ELF-1 (cell line): Measurements from ENCODE around the gene GNA14.
"Not testable (repeated sequence)": the region's sequence is repeated elsewhere in the genome, so short reads cannot be mapped to it uniquely, and the experiment has no call there.

Experiments used
- DNase-seq: peaks from one replicate; pipeline ENCODE4 v3.0.0-alpha.2; 2016; ENCODE audit warnings: low read depth, low spot score

Gene GNA14

DNA sequence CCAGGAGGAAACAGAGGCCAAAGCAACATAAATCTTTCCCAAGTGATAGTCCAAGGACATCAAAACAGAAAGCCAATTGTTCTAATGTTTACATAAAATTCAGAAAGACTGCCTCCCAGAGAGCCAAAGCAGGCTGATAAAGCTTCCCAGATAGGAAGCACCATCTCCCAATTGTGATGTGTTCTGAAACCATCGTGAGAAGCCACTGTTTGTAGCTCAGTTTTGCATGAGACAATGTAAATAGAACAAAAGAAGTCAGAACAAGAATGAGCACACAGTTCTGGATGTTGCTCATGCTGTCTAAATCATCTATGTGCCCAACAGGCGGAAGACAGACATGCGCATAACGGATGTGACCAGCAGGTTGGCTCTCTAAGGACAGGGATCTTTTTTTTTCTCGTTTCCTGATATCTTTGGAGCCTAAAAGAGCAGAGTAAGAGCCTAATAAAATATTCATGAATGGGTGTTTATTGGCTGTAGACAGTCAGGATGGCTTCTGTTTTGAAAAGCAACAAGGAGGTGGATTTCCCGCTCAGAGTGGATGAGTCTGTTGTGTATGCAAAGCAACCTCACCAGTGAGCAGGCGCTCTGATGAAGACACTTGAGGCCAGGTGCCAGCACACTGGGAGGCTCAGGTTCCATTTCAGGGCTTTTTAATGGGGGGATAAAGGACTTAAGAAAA, 113.6 kb downstream of the GNA14 start:
- DNase-seq, result peak; percentile 76

GRCh38 chr9:77533671-77534070, 114.5 kb downstream of the GNA14 start:
- DNase-seq, result no peak

GRCh38 chr9:77532607-77533006, 115.5 kb downstream of the GNA14 start:
- DNase-seq, result no peak

DNA sequence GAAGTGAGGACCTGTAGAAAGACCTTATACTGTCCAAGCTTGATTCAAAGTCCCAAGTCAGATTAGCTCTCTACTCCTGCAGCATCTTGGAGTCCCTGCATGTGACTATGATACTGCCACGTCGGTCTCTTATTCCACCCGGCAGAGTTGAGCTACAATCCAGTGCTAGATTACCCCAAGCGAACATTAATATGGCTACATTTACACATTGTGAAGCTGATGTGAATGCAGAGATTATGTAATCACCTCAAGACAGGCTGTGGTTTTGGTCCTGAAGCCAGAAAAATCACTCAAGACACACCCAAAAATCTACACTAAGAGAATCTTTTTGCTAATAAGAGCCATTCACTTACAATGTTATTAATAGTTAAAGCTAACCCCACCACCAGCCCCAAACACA, 116.7 kb downstream of the GNA14 start:
- no peak for DNase-seq

- DNase-seq, result no peak
Measured at GRCh38 chr9:77523891-77524290, 124.2 kb downstream of the GNA14 start.

- DNase-seq, result no peak
Measured at GRCh38 chr9:77521091-77521490, 127.0 kb downstream of the GNA14 start.

GRCh38 chr9:77518688-77519087, 129.4 kb downstream of the GNA14 start:
- DNase-seq, result no peak

GRCh38 chr9:77516781-77517180, 131.3 kb downstream of the GNA14 start:
- DNase-seq, result no peak

DNA sequence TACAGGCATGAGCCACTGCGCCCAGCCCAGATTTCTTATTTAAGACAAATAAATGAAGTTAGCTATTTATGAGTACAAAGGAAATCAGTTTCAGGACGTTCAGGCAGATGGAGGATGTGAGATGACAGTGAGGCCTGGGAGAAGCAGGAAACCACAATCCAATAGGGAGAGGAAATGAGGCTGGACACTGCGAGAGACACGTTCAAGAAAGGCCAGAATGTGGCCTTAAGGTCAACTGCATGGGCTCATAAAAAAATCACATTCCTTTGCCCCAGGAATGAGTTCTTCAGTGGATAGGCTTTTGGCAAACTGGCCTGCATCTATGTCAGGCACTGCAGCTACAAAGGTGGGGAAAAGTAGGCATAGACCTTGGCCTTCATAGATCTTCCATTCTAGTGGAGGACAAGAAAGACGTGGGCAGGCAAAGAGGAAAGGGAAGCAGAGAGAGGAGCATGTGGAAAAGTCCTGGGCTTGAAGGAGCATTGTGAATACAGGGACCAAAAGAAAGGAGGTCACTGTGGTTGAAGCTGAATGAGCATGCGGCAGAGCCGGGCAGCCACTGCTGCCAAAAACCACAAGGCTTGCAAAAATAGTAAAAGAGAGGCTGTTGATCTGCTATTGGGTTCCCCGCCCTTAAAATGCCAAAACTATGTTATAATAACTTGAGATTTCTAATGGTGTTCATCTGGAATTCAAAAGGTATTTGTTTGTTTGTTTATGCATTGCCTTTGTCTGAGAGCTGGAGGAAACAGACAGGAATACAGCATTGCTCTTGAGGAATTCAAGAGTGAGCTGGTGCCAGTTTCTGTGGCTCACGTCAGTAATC, 133.0 kb downstream of the GNA14 start:
- DNase-seq, result no peak

- no peak for DNase-seq
Measured at GRCh38 chr9:77513457-77513856, 134.7 kb downstream of the GNA14 start.

DNA sequence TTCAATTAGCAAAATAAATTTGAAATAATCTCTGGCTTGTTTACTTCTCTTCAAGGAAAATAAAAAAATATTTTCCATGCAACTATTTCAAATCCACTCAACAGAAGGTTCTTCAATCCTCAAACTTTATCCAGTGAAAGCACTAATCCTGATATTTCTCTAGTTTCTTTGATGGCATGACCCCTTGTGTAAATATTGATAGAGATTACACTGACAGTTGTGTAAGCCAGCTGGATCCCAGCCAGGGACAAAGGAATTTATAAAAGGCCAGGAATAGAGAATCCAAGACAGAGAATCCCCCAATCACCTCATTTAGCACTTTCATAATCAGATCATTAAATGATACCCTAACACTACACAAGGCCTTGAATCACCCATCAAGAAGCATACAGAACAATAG, 135.2 kb downstream of the GNA14 start:
- DNase-seq, result no peak

DNA sequence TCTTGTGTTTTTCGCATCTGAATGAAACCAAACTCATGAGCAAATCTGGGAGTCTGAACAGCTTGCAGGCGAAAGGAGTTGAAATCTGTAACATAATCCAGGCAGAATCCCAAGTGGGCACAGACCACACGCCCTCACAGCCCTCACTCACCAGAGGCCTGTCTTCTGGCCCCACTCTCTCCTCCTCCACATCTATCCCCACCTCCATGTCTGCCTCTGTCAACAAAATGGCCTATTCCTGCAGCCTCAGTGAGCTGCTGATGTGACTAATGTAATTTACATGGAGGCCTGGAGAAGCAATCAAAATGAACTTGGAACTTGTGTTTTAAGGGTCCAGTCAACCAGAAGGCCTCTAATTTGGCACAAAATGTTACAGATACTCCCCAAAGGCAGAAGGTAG, 136.6 kb downstream of the GNA14 start:
- no peak for DNase-seq

GRCh38 chr9:77510666-77511065, 137.5 kb downstream of the GNA14 start:
- peak; percentile 9 for DNase-seq

- no peak for DNase-seq
Measured at GRCh38 chr9:77508396-77508795, 139.7 kb downstream of the GNA14 start.

DNA sequence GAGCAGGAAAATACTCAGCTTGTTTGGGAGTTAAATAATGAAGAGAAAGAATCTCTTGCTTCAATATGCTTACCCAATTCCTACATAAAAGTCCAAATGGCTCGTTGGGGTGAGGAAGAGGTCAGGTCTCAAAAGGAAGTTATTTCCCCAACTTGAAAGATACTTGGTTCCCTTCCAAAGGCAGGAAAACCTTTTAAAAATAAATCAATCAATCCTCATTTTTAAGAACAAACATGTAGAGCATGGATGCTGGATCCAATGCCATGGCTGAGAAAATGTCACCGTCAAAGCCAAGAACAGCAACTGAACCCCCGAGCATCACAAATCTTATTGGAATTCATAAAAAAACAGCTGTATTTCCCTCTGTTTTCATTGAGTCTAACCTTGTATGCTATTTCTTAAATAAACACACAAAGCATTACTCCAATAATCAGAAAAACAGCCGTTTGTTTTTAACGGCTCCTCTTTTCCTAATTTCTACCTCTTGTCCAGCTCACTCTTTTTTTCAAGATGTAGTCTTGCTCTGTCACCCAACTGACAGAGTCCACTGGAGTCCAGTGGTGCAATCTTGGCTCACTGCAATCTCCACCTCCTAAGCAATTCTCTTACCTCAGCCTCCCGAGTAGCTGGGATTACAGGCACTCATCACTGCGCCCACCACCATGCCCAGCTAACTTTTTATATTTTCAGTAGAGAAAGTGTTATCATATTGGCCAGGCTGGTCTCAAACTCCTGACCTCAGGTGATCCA, 140.7 kb downstream of the GNA14 start:
- no peak for DNase-seq

DNA sequence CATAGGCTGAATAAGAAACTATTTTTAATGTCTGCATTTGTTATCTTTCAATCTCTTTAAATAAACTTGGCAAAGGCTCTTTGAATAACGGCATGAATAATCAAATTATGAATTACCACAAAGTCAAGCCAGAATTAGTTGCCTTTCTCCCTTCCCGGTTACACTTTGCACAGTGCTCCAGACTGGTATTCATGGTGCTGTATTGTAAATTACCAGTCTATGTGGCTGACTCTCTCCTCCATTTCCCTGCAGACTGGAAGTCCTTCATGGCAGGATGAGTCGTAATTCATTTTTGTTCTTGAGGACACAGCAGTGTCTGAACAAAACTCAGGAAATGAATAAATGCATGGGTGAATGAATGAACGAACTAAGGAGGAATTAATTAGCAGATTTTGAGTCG, 142.9 kb downstream of the GNA14 start:
- no peak for DNase-seq

- DNase-seq, result no peak
Measured at GRCh38 chr9:77502568-77502967, 145.6 kb downstream of the GNA14 start.

DNA sequence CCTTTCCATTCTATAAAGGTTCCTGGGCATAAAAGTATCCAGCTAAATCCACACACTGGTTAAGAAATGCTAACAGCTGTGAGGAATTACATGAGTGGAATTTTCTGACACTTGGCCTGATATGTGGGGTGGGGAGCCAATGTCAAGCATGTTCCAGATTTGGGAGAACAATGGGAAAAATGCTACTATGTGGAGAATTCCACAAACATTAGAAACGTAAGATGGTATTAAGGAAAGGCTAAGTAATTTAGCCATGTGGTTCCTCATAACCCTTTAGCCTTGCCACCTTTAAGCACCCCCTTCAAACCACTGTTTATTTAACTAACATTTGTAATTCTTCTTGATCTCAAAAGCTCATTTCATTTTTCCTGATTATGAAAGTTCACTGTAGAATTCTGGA, 149.2 kb downstream of the GNA14 start:
- DNase-seq, result no peak

DNA sequence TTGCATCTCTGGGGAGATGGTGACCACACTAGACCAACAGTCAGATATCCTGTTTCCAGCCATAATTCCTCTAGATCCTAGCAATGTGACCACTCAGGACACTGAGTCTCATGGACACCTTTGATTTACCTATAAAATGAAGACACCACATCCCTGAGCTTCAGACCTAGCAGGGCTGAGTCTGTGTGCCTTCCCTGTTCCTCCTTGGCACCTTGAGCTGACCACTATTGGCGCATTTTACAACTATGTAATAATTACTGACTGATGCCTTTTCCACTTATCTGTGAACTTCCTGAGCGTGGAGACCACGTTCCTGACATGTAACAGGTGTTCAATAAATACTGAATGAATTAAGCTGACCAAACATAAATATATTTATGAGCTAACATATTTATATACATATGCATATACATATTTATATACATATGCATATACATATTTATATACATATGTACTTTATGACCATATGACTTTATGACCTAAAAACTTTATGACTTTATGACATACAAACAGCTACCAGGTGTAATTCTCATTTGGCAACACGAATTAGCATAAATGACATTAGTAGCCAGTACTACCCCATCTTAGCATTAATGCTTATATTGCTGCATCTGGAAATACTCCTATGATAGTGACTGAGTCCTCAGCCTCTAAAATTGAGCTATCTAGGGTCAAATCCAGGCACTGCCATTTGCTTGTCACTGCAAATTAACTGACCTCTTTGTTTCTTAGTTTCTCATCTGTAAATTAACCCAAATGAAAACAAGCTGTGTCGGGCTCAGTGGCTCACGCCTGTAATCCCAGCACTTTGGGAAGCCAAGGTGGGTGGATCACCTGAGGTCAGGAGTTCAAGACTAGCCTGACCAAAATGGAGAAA, 150.6 kb downstream of the GNA14 start:
- no peak for DNase-seq

- no peak for DNase-seq
Measured at GRCh38 chr9:77495834-77496671, 152.1 kb downstream of the GNA14 start.

DNA sequence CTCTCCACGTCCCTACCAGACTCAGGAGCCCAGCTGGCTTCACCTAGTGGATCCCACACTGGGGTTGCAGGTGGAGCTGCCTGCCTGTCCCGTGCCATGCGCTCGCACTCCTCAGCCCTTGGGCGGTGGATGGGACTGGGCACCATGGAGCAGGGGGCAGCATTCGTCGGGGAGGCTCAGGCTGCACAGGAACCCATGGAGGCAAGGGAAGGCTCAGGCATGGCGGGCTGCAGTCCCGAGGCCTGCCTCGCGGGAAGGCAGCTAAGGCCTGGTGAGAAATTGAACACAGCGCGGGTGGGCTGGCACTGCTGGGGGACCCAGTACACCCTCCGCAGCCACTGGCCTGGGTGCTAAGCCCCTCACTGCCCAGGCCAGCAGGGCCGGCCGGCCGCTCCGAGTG, 157.8 kb downstream of the GNA14 start:
- not testable (repeated sequence) for DNase-seq
